Liver (tissue), 3 donors: ENCODE data around the gene INTS15.

Source experiments
- GABPA ChIP-seq, 2 donors: IDR thresholded peaks in 1 of 2; conservative IDR thresholded peaks in 1 of 2; 2 replicates each; pipeline ENCODE4 v1.6.1; 2016; ENCODE audit warnings: antibody characterized with exemption in 2 of 2, mild to moderate bottlenecking in 1 of 2, moderate library complexity in 1 of 2
- JUND ChIP-seq, 2 donors: IDR thresholded peaks; 2 replicates each; pipeline ENCODE4 v1.6.1; 2016; ENCODE audit warnings: antibody characterized with exemption in 2 of 2
- MAX ChIP-seq: IDR thresholded peaks from 2 replicates; pipeline ENCODE4 v1.6.1; 2016; ENCODE audit warnings: antibody characterized with exemption
- RAD21 ChIP-seq, 2 donors: IDR thresholded peaks; 2 replicates each; pipeline ENCODE4 v1.6.1; 2016; ENCODE audit warnings: antibody characterized with exemption in 2 of 2, mild to moderate bottlenecking in 2 of 2
- RXRA ChIP-seq, 2 donors: IDR thresholded peaks; 2 replicates each; pipeline ENCODE4 v1.6.1; 2017 to 2018; ENCODE audit warnings: antibody characterized with exemption in 2 of 2, mild to moderate bottlenecking in 1 of 2
- SP1 ChIP-seq: IDR thresholded peaks from 2 replicates; pipeline ENCODE4 v1.6.1; 2018; ENCODE audit warnings: antibody characterized with exemption, mild to moderate bottlenecking
- TAF1 ChIP-seq: conservative IDR thresholded peaks from 2 replicates; pipeline ENCODE4 v1.6.1; 2016; ENCODE audit warnings: antibody characterized with exemption, mild to moderate bottlenecking
- TF ChIP-seq, protein P1 (sequence below): fragments of 150-350 bp; IDR thresholded peaks from 2 replicates; pipeline ENCODE4 v1.5.1; 2017; ENCODE audit warnings: improper control_type of control experiment, low read depth, low read length; ENCODE audit not compliant: missing input control
- TF ChIP-seq, protein P2 (sequence below): IDR thresholded peaks from 2 replicates; pipeline ENCODE4 v1.6.1; 2016; ENCODE audit warnings: antibody characterized with exemption
- TF ChIP-seq, protein P3 (sequence below): IDR thresholded peaks from 2 replicates; pipeline ENCODE4 v1.6.1; 2016; ENCODE audit warnings: antibody characterized with exemption
- TF ChIP-seq, protein P4 (sequence below): IDR thresholded peaks from 2 replicates; pipeline ENCODE4 v1.6.1; 2016; ENCODE audit warnings: antibody characterized with exemption, mild to moderate bottlenecking
- donor health status: healthy.
- donor health status: healthy.

DNA sequence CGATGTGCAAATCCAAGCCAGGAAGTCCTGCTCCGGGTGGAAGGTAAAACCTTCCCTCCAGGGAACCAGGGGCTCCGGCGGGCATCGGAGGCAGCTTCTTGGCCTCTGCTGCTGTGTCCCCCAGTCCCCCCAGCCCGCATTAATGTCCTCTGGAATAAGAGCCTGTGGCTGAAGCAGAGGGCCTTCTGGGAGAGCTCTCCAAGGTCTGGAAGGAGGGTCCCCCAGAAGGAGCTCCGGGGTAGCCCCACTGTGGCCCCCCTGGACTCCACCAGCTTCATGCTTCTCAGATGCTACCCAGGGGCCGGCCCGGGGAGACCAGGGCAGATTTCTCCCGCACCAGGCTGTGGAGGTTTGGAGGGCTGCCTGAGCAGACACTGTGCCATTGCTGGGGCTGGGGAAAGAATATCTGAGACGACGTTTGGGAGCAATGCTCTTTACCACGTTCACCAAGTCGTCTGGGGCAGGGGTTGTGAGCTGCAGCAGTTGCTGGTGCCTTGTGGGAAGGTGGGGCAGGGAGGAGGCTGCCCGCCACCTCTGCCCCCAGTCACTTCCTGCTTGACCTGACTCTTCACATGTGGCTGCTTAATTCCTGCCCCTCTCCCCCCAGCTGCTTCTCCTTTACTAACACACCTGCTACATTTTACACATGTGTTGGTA is 33.9 kb downstream of the INTS15 start:
- TF ChIP-seq GABPA (IDR thresholded peaks at IDR 0.05 in 1 of 2, conservative IDR thresholded peaks at IDR 0.05 in 1 of 2) (no peak), JUND (IDR thresholded peaks at IDR 0.05) (no peak), RAD21 (IDR thresholded peaks at IDR 0.05) (no peak), TAF1 (no peak), MAX (no peak), RXRA (IDR thresholded peaks at IDR 0.05) (no peak), SP1 (no peak)
- TF ChIP-seq, protein P1, sequence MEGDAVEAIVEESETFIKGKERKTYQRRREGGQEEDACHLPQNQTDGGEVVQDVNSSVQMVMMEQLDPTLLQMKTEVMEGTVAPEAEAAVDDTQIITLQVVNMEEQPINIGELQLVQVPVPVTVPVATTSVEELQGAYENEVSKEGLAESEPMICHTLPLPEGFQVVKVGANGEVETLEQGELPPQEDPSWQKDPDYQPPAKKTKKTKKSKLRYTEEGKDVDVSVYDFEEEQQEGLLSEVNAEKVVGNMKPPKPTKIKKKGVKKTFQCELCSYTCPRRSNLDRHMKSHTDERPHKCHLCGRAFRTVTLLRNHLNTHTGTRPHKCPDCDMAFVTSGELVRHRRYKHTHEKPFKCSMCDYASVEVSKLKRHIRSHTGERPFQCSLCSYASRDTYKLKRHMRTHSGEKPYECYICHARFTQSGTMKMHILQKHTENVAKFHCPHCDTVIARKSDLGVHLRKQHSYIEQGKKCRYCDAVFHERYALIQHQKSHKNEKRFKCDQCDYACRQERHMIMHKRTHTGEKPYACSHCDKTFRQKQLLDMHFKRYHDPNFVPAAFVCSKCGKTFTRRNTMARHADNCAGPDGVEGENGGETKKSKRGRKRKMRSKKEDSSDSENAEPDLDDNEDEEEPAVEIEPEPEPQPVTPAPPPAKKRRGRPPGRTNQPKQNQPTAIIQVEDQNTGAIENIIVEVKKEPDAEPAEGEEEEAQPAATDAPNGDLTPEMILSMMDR: no peak
- TF ChIP-seq, protein P2, sequence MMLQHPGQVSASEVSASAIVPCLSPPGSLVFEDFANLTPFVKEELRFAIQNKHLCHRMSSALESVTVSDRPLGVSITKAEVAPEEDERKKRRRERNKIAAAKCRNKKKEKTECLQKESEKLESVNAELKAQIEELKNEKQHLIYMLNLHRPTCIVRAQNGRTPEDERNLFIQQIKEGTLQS: no peak
- TF ChIP-seq, protein P3, sequence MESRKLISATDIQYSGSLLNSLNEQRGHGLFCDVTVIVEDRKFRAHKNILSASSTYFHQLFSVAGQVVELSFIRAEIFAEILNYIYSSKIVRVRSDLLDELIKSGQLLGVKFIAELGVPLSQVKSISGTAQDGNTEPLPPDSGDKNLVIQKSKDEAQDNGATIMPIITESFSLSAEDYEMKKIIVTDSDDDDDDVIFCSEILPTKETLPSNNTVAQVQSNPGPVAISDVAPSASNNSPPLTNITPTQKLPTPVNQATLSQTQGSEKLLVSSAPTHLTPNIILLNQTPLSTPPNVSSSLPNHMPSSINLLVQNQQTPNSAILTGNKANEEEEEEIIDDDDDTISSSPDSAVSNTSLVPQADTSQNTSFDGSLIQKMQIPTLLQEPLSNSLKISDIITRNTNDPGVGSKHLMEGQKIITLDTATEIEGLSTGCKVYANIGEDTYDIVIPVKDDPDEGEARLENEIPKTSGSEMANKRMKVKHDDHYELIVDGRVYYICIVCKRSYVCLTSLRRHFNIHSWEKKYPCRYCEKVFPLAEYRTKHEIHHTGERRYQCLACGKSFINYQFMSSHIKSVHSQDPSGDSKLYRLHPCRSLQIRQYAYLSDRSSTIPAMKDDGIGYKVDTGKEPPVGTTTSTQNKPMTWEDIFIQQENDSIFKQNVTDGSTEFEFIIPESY: no peak
- TF ChIP-seq, protein P4, sequence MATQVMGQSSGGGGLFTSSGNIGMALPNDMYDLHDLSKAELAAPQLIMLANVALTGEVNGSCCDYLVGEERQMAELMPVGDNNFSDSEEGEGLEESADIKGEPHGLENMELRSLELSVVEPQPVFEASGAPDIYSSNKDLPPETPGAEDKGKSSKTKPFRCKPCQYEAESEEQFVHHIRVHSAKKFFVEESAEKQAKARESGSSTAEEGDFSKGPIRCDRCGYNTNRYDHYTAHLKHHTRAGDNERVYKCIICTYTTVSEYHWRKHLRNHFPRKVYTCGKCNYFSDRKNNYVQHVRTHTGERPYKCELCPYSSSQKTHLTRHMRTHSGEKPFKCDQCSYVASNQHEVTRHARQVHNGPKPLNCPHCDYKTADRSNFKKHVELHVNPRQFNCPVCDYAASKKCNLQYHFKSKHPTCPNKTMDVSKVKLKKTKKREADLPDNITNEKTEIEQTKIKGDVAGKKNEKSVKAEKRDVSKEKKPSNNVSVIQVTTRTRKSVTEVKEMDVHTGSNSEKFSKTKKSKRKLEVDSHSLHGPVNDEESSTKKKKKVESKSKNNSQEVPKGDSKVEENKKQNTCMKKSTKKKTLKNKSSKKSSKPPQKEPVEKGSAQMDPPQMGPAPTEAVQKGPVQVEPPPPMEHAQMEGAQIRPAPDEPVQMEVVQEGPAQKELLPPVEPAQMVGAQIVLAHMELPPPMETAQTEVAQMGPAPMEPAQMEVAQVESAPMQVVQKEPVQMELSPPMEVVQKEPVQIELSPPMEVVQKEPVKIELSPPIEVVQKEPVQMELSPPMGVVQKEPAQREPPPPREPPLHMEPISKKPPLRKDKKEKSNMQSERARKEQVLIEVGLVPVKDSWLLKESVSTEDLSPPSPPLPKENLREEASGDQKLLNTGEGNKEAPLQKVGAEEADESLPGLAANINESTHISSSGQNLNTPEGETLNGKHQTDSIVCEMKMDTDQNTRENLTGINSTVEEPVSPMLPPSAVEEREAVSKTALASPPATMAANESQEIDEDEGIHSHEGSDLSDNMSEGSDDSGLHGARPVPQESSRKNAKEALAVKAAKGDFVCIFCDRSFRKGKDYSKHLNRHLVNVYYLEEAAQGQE: no peak
